HTR-8/SVneo (cell line): Measurements from ENCODE around the gene TRIL.

Source experiments
- DNase-seq: peaks from one replicate; pipeline ENCODE4 v3.0.0; 2011; ENCODE audit warnings: low spot score, mixed read lengths; ENCODE audit not compliant: insufficient read length
- FAIRE-seq: peaks from 2 replicates; lab custom pipeline; 2011; peaks lifted over from hg19 to GRCh38; lab: Jason Lieb, UNC

The TRIL gene

DNA sequence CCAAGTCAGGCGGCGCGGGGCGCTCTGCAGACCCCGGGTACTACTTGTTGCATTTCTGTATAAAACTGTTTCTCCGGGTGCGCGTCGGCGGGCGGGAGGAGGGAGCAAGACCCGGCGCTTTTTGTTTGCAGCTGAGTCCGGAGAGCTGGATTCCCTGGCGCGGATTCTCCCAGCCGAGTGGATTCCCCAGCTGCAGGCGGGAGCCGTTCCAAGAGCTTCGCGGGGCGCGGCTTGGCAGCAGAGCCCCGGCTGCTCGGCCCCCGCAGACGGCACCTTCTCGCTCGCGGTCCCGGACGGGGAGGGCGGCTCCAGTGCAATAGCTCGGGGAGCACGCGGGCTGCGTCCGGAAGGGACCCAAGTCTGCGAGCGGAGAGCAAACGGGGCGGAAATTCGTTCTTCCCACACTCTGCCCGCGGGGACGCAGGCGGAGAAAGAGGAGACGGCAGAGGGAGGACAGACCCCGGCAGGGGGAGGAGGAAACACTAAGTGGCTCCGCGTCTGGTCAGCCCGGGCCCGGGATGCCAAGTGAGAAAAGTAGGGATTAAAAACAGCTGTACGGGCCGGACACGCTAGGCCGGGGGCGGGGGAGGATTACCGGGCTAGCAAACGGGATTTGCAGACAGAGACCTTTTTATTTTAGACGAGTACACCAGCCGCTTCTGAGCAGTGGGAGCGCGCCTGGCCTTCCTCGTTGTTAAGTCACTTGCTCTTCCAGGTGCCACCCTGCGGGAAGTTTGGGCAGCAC is at the start of gene TRIL:
Gene TRIL, minus strand, starts transcription at position 96 of the 745 bp plus-strand sequence. CDS start 284 bp downstream, outside the sequence.
- DNase-seq (no peak), FAIRE-seq (no peak)

DNA sequence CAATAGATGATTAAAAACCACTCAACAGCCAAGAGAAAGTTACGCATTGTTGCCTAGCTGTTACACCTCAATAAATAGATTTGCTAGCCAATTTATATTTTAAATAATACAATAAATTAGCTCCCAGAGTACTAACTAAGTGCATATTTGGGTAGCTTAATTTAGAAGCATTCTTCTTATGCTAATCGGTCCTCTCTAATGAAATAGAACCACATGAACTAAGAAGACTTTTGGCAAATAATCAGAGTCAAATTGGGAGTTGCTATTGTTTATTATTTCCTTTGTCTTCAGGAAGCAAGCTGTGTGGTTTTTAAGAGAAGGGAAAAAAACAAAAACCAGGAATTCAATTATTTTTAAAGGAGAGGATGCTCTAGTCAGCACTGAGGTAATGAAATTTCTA is 49.0 kb upstream of the TRIL start:
- DNase-seq = no peak
- no peak for FAIRE-seq

DNA sequence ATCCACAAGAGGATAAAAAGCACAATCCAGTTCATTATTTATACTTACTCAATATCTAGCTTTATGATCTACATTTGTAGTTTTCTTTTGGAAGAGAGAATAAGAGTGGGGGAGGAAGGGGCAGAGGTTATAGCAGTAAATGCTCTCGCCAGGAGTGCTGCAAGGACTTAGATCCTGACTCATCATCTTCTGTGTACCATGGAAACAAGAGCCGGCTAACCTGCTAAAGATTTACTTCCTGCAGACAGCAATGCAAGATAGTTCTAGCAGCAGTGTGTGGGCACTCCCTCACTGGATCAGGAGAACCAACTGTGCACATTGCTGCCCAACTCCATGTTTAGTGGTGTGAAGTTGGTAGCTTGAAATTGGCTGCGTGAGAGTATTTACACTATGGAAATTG is 47.7 kb upstream of the TRIL start:
- DNase-seq (no peak), FAIRE-seq (no peak)

- FAIRE-seq = no peak
- DNase-seq = no peak
Observed at GRCh38 chr7:29005406-29005805, 47.3 kb upstream of the TRIL start.

GRCh38 chr7:29003703-29004102 is 45.6 kb upstream of the TRIL start:
- no peak for FAIRE-seq
- no peak for DNase-seq

- no peak for DNase-seq
Observed at GRCh38 chr7:29000717-29001076, 42.6 kb upstream of the TRIL start.

GRCh38 chr7:28999895-29000716 is 42.0 kb upstream of the TRIL start:
- no peak for FAIRE-seq
- no peak for DNase-seq

More at GRCh38 chr7:29000717-29001076, 42.6 kb upstream of the TRIL start:
- no peak for FAIRE-seq

GRCh38 chr7:28999427-28999826 is 41.3 kb upstream of the TRIL start:
- DNase-seq (no peak), FAIRE-seq (no peak)

GRCh38 chr7:28998105-28998504 is 40.0 kb upstream of the TRIL start:
- DNase-seq (no peak), FAIRE-seq (no peak)

DNA sequence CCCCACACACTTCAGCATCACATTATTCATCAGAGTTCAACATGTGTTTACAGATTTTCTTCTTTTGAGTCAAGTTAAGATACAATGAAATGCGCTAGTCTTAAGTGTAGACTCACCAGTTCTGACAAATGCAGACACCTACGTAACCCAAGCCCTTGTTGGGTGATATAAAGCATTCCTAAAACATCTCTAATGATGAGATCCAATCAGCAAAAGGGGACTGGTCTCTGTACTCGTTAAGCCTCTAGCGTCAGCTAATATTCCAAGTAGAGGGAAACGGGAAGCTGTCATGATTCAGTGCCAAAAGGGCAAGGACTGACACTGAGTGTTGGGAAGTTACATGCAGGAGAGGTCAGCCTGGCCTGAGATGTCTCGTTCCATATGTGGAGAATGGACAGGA is 38.7 kb upstream of the TRIL start:
- DNase-seq (no peak), FAIRE-seq (no peak)

DNA sequence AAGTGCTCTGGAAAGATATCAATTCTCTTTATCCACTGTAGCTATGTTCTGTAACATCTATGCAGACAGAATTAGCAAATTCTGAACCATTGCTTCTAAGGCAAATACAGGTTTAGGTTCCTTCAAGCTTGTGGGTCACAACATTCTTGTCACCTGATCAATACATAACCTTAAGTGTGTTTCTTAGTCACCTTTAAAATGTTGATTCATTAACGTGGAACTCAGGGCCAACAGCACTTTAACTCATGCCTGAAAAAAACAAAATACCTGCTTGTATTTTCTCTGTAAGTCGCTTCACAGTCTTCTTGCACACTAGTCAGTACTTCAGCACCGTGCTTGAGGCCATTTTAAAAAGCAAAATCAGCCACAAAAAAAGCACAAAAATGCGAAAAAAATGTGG is 35.2 kb upstream of the TRIL start:
- no peak for FAIRE-seq
- DNase-seq = no peak

GRCh38 chr7:28992798-28993197 is 34.7 kb upstream of the TRIL start:
- DNase-seq = no peak
- FAIRE-seq = no peak

GRCh38 chr7:28990200-28990960 is 32.2 kb upstream of the TRIL start:
- FAIRE-seq = no peak
- no peak for DNase-seq

GRCh38 chr7:28989211-28989980 is 31.3 kb upstream of the TRIL start:
- DNase-seq = no peak
- FAIRE-seq = no peak

GRCh38 chr7:28988810-28989209 is 30.7 kb upstream of the TRIL start:
- DNase-seq = peak; percentile 15
- no peak for FAIRE-seq

GRCh38 chr7:28988091-28988490 is 30.0 kb upstream of the TRIL start:
- FAIRE-seq (no peak), DNase-seq (no peak)

- DNase-seq (no peak), FAIRE-seq (no peak)
Observed at GRCh38 chr7:28986765-28987110, 28.6 kb upstream of the TRIL start.

DNA sequence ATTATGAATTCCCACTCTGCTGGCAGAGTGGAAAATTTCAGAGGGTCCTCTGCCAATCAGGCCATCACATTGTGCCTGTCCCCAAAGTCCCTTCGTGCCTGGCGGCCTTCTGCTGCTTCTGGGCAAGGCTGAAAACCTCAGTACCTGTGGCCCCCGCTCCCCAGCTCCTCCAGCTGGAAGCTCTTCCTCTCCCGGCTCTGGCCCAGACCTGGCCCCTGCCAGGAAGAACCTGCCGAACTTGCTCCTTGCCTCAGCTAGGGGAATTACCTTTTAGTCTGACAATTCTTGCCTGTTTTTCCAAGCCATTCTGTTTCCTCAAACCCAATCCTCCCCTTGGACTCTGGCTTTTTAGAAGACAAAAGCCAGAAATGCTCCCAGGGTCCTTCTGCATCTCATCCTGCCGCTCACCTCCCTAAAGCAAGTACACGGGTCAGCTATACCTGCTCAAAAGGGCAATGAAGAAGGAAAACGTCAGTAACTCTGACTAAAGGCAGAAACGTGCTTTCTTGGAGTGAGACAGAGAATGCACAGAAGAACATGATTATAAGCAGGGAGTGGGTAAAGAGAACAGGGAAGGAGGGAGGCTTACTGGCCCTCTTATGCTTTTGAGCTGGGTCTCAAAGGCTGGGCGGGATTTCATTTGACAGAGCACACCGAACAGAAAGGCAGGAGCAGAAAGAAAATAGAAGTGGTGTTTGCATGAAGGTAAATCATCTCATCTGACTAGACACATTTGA is 28.1 kb upstream of the TRIL start:
- FAIRE-seq (no peak), DNase-seq (no peak)

DNA sequence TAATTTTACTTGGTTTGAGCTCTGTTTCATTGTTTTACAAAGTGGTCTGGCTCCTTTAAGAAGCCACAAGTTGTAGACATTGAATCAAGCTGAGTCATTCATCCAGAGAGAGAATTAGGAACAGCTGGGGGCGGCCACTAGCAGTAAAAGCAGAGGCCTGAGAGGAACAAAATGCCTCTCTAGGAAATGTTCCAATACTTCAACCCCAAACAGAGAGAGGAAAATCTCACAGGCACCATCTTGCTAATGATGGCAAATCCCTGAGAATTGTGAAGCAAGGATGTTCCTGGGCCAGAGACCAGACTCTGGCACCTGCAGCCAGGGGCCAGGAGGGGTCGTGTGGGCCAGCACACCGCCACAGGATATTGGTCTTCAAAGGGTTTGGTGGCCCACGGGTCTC is 26.5 kb upstream of the TRIL start:
- no peak for FAIRE-seq

GRCh38 chr7:28984217-28984616 is 26.1 kb upstream of the TRIL start:
- FAIRE-seq = no peak
- DNase-seq = no peak

More for the DNA sequence above, 26.5 kb upstream of the TRIL start:
- peak; percentile 54 for DNase-seq
